ENCODE measurements around the gene CENPB.

Gene CENPB

GRCh38 chr20:3788685-3789155 is 2.2 kb upstream of the CENPB start:
- DNase-seq, result no peak

DNA sequence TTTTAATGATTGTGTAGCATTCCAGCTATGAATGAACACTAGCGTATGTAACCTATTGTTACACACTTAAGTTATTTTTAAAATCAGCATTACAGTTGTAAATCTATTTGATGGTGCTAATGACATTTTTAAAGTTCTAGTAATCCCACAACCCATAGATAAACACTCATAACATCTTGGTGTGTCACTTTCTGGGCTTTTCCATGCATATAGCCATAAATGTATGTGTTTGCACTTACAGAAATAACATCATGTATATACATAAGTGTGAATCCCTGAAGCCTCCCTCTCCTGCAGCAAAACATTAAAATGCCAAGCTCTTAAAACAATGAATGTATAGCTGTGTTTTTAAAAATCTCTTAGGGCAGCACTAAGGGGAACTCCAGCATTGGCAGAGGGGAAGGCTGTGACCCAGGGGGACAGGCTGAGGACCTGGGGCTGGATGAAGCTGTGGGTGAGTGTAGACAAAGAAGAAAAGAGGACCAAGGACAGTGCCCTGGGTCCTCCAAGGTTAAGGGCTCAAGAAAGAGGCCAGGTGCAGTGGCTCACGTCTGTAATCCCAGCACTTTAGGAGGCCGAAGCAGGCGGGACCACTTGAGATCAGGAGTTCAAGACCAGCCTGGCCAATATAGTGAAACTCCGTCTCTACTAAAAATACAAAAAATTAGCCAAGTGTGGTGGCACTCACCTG is 929 bp upstream of the CENPB start:
- no peak for DNase-seq

DNA sequence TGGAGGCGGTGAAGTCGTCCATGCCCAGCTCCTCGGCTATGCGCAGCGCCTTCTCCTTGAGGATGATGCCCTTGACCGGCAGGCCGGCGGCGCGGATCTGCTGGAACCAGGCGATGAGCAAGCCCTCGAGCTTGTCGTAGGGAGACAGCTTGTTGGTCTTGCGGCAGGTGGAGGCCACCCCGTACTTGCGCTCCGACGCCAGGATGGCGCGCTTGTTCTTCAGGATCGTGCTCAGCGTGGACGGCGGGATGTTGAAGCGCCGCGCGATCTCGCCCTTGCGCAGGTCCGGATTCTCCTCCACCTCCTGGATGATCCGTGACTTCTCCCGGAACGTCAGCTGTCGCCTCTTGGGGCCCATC is 435 bp downstream of the CENPB start:
- peak; percentile 36 for DNase-seq

DNA sequence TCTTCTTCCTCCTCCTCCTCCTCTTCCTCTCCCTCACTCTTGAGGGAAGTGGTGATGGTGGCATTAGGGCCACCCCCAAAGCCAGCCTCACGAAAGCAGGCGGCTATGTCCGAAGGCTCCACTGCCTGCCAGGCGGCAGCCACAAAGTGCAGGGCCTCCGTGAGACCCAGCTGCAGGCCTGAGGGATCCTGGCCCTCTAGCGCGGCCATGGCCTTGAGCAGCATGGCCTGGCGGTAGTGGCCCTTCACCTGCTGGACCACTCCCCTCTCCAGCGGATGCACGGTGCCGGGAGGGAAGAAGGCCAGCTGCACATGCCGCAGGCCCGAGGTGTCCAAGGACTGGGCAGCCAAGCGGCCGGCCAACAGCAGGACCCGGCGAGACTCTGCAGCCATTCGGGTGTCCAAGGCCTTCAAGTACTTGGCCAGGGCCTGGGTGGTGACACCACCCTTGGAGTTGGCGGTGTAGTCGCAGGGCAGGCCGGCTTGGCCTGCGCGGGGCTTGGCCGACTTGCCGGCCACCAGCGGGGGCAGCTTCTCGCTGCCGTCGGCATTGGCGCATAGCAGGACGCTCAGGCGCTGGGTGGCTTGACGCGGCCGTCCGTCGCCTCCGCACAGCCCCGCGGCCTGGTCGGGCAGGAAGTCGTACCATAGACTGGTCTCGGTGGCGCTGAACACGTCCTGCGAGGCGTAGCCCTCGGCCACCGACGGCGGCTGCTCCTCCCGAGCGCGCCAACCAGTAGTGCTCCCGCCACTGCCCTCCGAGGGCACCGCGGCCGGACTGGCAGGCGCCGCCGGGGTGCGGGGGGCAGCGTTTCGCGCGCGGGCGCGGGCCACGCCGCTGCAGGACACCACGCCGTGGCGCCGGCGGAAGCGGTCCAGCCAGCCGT is 1.1 kb downstream of the CENPB start:
- no peak for DNase-seq

GRCh38 chr20:3784863-3785239 is 1.7 kb downstream of the CENPB start:
- DNase-seq, result no peak

DNA sequence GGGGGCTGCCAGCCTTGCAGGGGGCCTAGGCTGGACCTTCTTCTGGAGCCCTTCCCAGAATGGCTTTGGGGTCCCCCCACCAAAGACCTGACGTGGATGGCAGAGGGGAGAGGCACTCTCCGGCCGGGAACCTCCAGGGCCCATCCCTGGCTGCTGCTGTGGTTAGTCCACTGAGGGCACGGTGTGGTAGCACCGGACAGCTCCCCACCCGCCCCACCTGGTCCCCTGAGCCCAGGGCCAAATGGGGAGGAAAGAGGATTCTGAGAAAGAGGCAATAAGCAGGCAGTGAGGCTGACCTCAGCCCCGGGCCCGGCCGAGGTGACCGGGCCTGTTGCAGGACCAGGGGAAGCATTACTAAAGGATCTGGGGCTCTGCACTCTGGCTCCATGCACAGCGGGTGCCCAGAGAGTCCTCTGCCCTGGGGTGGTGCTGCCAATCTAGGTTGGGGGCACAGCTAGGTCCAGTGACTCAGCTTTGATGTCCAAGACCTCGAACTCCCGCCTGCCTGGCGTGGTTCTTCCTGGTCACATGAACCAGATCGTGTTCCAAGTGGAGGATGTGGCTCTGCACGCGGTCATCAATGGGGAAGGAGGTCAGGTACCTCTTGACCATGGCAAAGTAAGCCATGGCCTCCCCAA is 2.2 kb downstream of the CENPB start:
- no peak for DNase-seq

GRCh38 chr20:3783511-3784195 is 2.9 kb downstream of the CENPB start:
- no peak for DNase-seq

DNA sequence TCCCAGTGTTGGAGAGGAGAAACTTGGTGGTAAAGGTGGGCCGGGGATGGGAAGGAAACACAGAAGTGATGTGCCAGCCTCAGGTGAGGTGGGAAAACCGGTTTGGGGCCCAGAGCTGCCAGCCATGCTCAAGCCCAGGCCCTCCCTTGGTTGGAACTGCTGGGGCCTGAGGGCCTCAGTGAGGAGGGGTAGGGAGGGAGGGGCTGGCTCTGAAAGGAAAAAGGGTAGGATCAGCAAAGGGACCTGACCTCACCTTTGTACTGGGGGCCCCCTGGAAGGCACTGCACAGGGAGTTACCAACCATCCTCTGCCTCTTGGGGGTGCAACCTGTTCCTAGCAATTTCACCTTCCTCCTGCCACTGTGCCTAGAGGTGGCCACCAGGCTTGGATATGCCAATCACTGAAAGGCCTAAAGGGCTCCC is 3.5 kb downstream of the CENPB start:
- no peak for DNase-seq

- no peak for DNase-seq
Measured at GRCh38 chr20:3782597-3782996, 3.9 kb downstream of the CENPB start.

DNA sequence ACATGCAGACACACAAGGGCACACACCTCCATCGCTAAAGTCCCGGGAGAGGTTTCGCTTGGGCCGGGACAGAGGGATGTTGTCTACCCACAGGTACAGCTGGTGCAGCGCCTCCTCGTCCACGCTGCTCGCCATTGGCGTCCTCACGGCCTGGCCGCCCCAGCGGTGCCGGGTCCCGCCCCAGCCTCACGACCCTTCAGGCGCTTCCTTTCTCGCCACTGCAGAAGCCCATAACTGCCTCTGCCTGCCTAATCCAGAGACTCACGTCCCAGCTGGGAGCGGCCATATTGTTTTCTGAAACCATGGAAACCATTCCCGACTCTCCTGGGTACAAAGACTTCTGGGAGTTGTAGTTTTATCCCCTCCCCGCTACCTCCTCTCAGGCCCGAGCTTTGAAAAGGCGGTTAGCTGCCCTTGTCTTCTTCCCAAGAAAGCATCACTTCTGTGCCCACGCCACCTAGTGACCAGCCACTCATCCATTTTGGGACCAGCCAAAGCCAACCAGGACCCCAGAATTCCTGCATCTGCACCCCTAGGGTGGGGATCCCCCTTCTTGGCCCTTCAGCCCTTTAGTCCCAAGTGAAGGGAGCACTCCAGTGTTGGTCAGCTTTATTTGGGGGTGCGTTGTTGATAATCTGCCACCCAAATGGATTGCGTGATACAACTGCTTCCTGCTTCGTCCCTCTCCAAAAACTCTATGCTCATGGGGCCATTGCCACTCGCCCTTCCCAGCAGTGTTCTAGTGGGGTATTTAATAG is 5.2 kb downstream of the CENPB start, which contains the start of gene SPEF1:
TSS of gene SPEF1 (minus strand) at position 296 of the 758 bp plus-strand sequence. CDS start at position 135, 161 bp downstream.
- peak; percentile 70 for DNase-seq

DNA sequence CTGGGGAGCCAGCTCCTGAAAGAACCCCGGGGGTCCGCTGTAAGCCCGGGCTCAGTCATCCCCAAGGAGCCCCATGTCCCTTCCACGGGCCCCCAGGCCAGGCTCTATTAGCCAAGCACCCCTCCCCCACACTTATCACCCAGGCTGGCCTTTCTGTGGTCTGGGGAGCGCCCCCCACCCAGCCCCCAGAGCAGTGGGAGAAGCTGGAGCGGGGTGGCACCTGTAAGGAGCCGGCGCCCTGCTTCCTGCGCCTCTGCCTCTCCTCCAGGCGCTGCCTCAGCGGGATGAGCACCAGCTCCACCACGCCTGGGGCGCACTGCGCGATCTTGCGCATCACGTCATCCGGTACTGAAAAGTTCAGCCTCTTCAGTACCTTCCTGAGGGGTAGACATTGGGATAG is 7.6 kb downstream of the CENPB start:
- DNase-seq, result no peak

GRCh38 chr20:3777716-3778629 is 8.6 kb downstream of the CENPB start:
- DNase-seq, result no peak

- no peak for DNase-seq
Measured at GRCh38 chr20:3777381-3777715, 9.2 kb downstream of the CENPB start.

DNA sequence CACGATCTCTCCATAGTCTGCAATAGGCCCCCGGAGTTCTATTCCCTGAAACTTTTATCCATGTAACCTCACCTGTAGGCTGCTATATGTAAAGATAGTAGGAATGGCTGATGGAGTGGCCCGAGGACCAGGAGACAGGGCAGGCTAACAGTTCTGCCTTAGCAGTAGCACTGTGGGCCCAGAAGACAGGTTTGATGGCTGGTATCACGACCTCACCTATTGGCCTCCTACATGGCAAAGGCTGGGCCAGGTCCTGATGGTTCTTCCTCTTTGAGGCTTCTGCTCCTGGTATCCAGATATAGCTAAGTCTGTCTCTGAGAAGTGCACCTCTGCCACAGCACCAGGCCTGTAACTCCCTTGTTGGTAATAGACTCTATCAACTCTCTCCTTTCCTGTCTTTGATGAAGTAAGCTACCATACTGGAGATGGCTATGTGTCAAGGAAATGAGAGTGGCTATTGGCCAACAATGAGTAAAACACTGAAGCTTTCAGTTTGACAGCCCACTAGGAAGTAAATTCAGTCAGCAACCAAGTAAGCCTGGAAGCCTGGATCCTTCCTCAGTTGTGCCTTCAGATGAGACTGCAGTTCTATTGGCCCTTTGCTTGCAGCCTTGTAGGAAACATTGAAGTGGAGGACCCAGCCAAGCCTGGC is 11.0 kb downstream of the CENPB start:
- DNase-seq, result no peak

- no peak for DNase-seq
Measured at GRCh38 chr20:3771552-3772058, 14.9 kb downstream of the CENPB start.

- peak; percentile 46 for DNase-seq
Measured at GRCh38 chr20:3768342-3769130, 18.0 kb downstream of the CENPB start.

DNA sequence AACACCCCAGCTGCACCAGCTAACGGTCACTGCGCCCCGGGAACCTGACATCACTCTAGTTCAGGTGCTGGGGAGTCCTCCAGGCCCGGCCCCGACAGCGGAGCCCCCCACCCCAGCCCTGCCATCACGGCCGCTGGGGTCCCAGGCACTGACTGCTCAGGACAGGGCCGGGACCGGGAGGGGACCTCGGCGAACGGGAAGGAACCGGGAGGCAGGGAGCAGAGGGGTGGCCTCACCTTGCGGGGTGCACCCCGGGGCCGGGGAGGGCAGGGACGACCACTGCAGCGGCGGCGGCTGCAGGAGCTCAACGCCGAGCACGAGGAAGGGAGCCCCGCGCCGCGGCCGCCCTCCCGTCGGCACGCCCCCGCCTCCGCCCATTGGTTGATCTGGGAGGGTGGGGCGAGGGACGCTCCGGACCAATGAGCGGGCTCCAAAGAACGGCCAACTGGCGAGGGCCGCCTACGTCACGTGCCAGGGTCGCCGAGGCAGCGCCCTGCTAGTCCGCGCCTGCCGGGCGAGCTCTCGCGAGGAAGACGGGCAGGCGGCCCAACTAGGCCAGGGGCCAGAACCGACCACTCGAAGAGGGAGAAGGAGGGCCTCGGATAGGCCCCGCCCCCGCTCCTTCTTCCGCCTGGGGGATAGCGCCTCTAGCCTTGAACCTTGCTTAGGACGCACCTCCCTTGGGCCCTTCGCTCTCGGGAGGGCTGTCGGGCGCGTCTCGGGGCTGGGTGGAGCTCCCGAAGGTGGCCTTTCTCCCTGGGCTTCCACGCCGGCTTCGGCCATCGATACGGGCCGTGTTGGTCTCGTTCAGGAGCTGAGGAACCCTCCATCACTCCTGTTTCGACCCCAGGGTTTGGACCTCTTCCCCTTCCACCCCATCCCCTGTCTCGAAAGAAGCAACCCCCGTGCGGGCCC is 18.9 kb downstream of the CENPB start, which contains the start of gene ADISSP:
TSS of gene ADISSP (minus strand) at position 327 of the 915 bp plus-strand sequence. CDS start 7,653 bp downstream, outside the sequence.
- DNase-seq, result peak; percentile 89

- no peak for DNase-seq
Measured at GRCh38 chr20:3767110-3767426, 19.5 kb downstream of the CENPB start.
